NK-92 (cell line): ENCODE measurements around the gene SMC3.
A peak's percentile ranks its signal among the peaks of the same experiment; 100 is the strongest.
"Not testable (repeated sequence)": the region's sequence is repeated elsewhere in the genome, so short reads cannot be mapped to it uniquely, and the experiment has no call there.

ENCODE experiments used
- DNase-seq: peaks from one replicate; lab custom pipeline; 2025; ENCODE audit not compliant: unreplicated experiment; lab: John Stamatoyannopoulos, UW

The SMC3 gene

GRCh38 chr10:110567201-110568054 lies at the start of gene SMC3:
TSS of gene SMC3 (plus strand) at chr10:110567695. CDS start at chr10:110567817, 122 bp downstream.
- peak; percentile 21 for DNase-seq

GRCh38 chr10:110522365-110522988 lies 45.0 kb upstream of the SMC3 start:
- DNase-seq: no peak

- no peak for DNase-seq
Observed at GRCh38 chr10:110523736-110524135, 43.8 kb upstream of the SMC3 start.

- no peak for DNase-seq
Observed at GRCh38 chr10:110524179-110524858, 43.2 kb upstream of the SMC3 start.

GRCh38 chr10:110524859-110525232 lies 42.6 kb upstream of the SMC3 start:
- DNase-seq: no peak

- no peak for DNase-seq
Observed at GRCh38 chr10:110525349-110526260, 41.9 kb upstream of the SMC3 start.

- DNase-seq: no peak
Observed at GRCh38 chr10:110527731-110528171, 39.7 kb upstream of the SMC3 start.

DNA sequence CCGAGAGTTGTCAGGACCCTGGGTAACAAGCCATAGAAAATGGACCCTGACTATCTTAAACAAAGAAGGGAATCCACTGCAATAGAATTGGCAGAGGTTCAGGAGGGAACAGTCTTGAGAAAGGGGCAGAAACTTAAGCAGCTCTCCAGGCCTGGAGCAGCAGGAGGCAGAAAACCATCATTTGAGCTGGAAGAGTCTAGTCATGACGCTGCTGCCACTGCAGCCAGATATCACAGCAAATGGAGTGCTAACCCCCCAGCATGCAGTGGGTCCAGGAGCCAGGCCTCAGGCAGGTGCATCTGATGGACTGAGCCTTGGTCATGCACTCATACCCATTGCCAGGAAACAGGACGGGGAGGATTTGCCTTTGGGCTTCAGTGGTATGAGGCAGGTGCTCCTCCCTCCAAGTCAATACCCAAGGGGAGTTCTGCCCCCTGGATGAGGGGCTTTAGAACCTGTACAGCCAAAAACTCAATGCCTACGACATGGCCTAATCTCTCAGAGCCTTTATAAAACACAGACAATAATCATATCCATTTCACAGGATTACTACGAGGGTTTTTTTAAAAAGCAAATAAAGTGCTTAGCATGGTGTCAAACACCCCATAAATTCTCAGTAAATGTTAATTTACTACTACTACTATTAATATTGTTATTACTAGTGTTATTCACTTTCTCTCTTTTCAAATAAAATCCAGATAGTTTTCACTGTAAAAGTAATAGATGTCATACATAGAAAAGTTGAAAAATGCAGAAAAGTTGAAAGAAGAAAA lies 39.1 kb upstream of the SMC3 start:
- no peak for DNase-seq

DNA sequence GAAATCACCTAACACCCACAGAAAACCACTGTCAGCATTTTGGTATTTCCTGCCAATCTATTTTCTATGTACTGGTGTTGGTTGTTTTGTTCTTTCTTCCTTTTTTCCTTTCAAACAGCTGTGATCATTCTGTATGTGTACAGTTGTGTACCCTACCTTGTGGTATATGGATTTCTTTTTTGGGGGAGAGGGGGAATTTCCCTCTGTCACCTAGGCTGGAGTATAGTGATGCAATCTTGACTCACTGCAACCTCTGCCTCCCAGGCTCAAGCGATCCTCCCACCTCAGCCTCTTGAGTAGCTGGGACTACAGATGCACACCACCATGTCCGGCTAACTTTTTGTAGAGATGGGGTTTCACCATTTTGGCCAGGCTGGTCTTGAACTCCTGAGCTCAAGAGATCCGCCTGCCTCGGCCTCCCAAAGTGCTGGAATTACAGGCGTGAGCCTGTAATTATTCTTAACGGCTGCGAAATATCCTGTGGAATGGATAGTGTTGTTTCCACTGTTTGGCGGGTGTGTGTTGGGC lies 38.4 kb upstream of the SMC3 start:
- DNase-seq: not testable (repeated sequence)

DNA sequence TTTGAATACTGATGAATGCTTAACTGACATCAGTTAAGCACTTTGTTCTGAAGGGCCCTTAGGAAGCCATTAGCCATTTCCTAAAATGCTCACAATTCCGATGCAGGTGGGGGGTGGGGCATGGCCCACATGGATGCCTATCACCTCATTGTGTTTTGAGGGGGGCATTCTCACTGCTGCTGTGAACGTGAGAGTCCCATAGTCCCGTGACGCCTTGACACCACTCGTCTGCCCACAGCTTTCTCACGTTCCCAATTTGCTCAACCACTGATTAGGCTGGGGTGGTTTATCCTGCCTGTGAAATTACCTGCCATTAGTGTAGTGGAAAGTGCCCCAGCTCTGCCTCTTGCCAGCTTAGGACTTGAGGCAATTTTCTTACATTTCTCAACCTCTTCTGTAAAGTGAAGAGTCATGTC lies 37.9 kb upstream of the SMC3 start:
- no peak for DNase-seq

GRCh38 chr10:110530131-110530831 lies 37.2 kb upstream of the SMC3 start:
- DNase-seq: no peak

GRCh38 chr10:110531687-110532086 lies 35.8 kb upstream of the SMC3 start:
- DNase-seq: no peak

- DNase-seq: not testable (repeated sequence)
Observed at GRCh38 chr10:110532628-110533027, 34.9 kb upstream of the SMC3 start.

- DNase-seq: no peak
Observed at GRCh38 chr10:110533149-110533548, 34.3 kb upstream of the SMC3 start.

GRCh38 chr10:110534571-110534970 lies 32.9 kb upstream of the SMC3 start:
- DNase-seq: no peak

- DNase-seq: no peak
Observed at GRCh38 chr10:110535958-110536891, 31.3 kb upstream of the SMC3 start.

DNA sequence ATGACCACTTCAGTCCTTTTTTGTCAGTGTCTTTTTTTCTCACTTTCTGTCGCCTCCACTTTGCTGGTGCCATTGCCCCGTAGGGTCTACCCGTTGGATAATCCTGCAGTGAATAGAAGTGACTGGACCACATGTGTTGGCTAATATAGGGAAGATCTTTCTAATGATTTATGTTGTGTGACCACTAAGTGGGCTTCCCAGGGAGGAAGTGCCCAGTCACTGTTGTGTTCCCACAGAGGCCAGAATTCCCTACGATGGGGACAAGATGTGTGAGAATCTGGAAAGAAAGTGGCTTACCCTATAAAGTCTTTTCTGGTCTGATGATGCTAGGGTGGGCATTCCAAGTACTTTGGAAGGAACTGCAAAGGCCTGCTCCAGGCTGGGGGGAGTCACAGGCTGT lies 28.4 kb upstream of the SMC3 start:
- DNase-seq: no peak

GRCh38 chr10:110540031-110540430 lies 27.5 kb upstream of the SMC3 start:
- no peak for DNase-seq
